GM12878 (cell line): Measurements from ENCODE around the gene HPSE2. TPM values are rescaled to one million over a fixed set of nuclear protein-coding genes. Genes with fewer than 3 reads are reported as not detected.

Experiments used
- ATAC-seq: fragments of 200-7000 bp; cut with Tn5 transposase; 3 replicates; pipeline ENCODE4 v1.9.1; 2020; ENCODE audit warnings: mild to moderate bottlenecking, moderate library complexity
- BruUV-seq: library from RNA; stranded (reverse); fragments of 400-500 nt; replicated peaks from 2 replicates; lab custom pipeline; 2021; lab: Mats Ljungman, UMichigan
- CTCF ChIA-PET: fragments of 300-600 bp; sonication (Branson Sonifier 250); formaldehyde crosslinking; extraction: SDS; loops from one replicate; lab custom pipeline; 2021; ENCODE audit warnings: inconsistent platforms; lab: Yijun Ruan, JAX
- POLR2A ChIA-PET: fragments of 350-600 bp; formaldehyde crosslinking; extraction: SDS; loops from one replicate; lab custom pipeline; 2021; ENCODE audit warnings: inconsistent platforms; lab: Charles Lee
- RAD21 ChIA-PET: fragments of 300-600 bp; sonication (Branson Sonifier 250); formaldehyde crosslinking; loops from one replicate; lab custom pipeline; 2023; ENCODE audit warnings: antibody characterized with exemption; ENCODE audit not compliant: unreplicated experiment; lab: Charles Lee
- SMC1A ChIA-PET: fragments of 300-600 bp; sonication (Branson Sonifier 250); formaldehyde crosslinking; loops from one replicate; lab custom pipeline; 2023; ENCODE audit not compliant: unreplicated experiment, uncharacterized antibody; lab: Charles Lee
- DNase-seq: peaks from one replicate; pipeline ENCODE4 v3.0.0-alpha.2; 2011; ENCODE audit warnings: low read depth, low spot score
- FAIRE-seq: peaks from 3 replicates; lab custom pipeline; 2011; peaks lifted over from hg19 to GRCh38; lab: Jason Lieb, UNC
- H2AFZ ChIP-seq: 2 replicates; pipeline ENCODE4 v1.6.0; 2011; ENCODE audit warnings: low read depth, low read length, control low read depth; ENCODE audit not compliant: control insufficient read depth
- H3K27ac ChIP-seq: 2 replicates; pipeline ENCODE4 v1.5.1; 2011; ENCODE audit warnings: control low read depth; ENCODE audit not compliant: control insufficient read depth, insufficient read depth
- H3K27me3 ChIP-seq, 2 experiments: replicated peaks in 1 of 2; 2 replicates each; pipeline versions ENCODE4 v1.6.0 to v1.6.1; 2011; ENCODE audit warnings: low read length in 1 of 2; ENCODE audit not compliant: control insufficient read depth in 2 of 2, insufficient read depth in 2 of 2
- H3K36me3 ChIP-seq, 2 experiments: 2 replicates each; pipeline ENCODE4 v1.5.1; 2011; ENCODE audit warnings: low read length in 1 of 2; ENCODE audit not compliant: control insufficient read depth in 2 of 2, insufficient read depth in 2 of 2
- H3K4me1 ChIP-seq: 2 replicates; pipeline ENCODE4 v1.6.1; 2011; ENCODE audit warnings: mild to moderate bottlenecking, low read length, moderate library complexity, mixed read lengths; ENCODE audit not compliant: control insufficient read depth, insufficient read depth
- H3K4me2 ChIP-seq: 2 replicates; pipeline ENCODE4 v1.6.0; 2011; ENCODE audit warnings: control low read depth; ENCODE audit not compliant: control insufficient read depth, insufficient read depth
- H3K4me3 ChIP-seq: fragments of 200-600 bp; sonication (generic); 2 replicates; pipeline ENCODE4 v1.5.1; 2016
- H3K79me2 ChIP-seq: 2 replicates; pipeline ENCODE4 v1.6.0; 2011; ENCODE audit warnings: low read length; ENCODE audit not compliant: control insufficient read depth, insufficient read depth
- H3K9ac ChIP-seq: 2 replicates; pipeline ENCODE4 v1.8.0; 2011; ENCODE audit warnings: low read length, control low read depth, mixed read lengths; ENCODE audit not compliant: control insufficient read depth, insufficient read depth
- H3K9me3 ChIP-seq: replicated peaks from 3 replicates; pipeline ENCODE4 v1.5.1; 2011; ENCODE audit warnings: mild to moderate bottlenecking, low read length; ENCODE audit not compliant: control insufficient read depth, insufficient read depth
- H4K20me1 ChIP-seq: 2 replicates; pipeline ENCODE4 v1.6.0; 2011; ENCODE audit not compliant: control insufficient read depth, insufficient read depth
- BCL11A ChIP-seq: IDR thresholded peaks from 2 replicates; pipeline ENCODE4 v1.6.1; 2011; ENCODE audit warnings: low read depth, low read length
- HSF1 ChIP-seq: fragments of 150-350 bp; IDR thresholded peaks from 2 replicates; pipeline ENCODE4 v1.6.1; 2014; ENCODE audit warnings: mild to moderate bottlenecking, low read depth, low read length
- IRF3 ChIP-seq: fragments of 450-650 bp; IDR thresholded peaks from 2 replicates; pipeline ENCODE4 v1.6.1; 2014; ENCODE audit warnings: mild to moderate bottlenecking
- JUNB ChIP-seq: IDR thresholded peaks from 2 replicates; pipeline ENCODE4 v1.6.1; 2016; ENCODE audit warnings: antibody characterized with exemption, mild to moderate bottlenecking
- MEF2A ChIP-seq: IDR thresholded peaks from 2 replicates; pipeline ENCODE4 v1.6.1; 2011; ENCODE audit warnings: low read depth, mild to moderate bottlenecking, low read length, moderate library complexity; ENCODE audit not compliant: insufficient read depth
- MTA2 ChIP-seq: fragments of 450-650 bp; IDR thresholded peaks from 2 replicates; pipeline ENCODE4 v1.6.1; 2016; ENCODE audit warnings: low read depth, mild to moderate bottlenecking, moderate library complexity
- MXI1 ChIP-seq: fragments of 150-350 bp; IDR thresholded peaks from 2 replicates; pipeline ENCODE4 v1.6.1; 2011; ENCODE audit warnings: low read depth, mild to moderate bottlenecking, inconsistent platforms, low read length, improper control_type of control experiment
- ZNF217 ChIP-seq: fragments of 450-650 bp; IDR thresholded peaks from 2 replicates; pipeline ENCODE4 v1.6.1; 2017; ENCODE audit warnings: antibody characterized with exemption, mild to moderate bottlenecking
- ZNF274 ChIP-seq: IDR thresholded peaks from one replicate; pipeline ENCODE4 v1.8.0; 2011; ENCODE audit not compliant: insufficient read length, insufficient read depth
- ZNF384 ChIP-seq: IDR thresholded peaks from 2 replicates; pipeline ENCODE4 v1.6.1; 2012; ENCODE audit warnings: low read depth, mild to moderate bottlenecking, low read length, improper control_type of control experiment, borderline replicate concordance
- ZNF687 ChIP-seq: fragments of 450-650 bp; IDR thresholded peaks from 2 replicates; pipeline ENCODE4 v1.6.1; 2017; ENCODE audit warnings: mild to moderate bottlenecking, moderate library complexity
- WGBS: methylation state at CpG from one replicate; pipeline ENCODE4 v1.1.6; 2016; ENCODE audit warnings: low lambda C conversion rate; ENCODE audit not compliant: insufficient replicate concordance, insufficient coverage; ENCODE audit errors: missing lambda C conversion rate; 5-methylcytosine and 5-hydroxymethylcytosine counted together
- in situ Hi-C: fragments of 300-500 bp; cut with MboI; formaldehyde crosslinking; loops from 9 replicates; pipeline ENCODE4 v1.14.3; 2018; ENCODE audit warnings: mixed read lengths
- intact Hi-C: fragments of 100-400 bp; cut with micrococcal nuclease; formaldehyde crosslinking; loops from one replicate; pipeline ENCODE4 v1.14.2; 2022; ENCODE audit not compliant: unreplicated experiment
- polyA plus RNA-seq, 11 experiments: library from polyadenylated mRNA; depleted of rRNA in 4 of 11; unstranded in 6 of 11; stranded (reverse) in 5 of 11; fragments of >200 nt; fragmentation: Nextera tagmentation in 4 of 11; fragmentation: Illumina TruSeq in 1 of 11; extraction: Ambion mirVana in 4 of 11; extraction: Trizol in 1 of 11; gene quantifications; 1 replicate in 1 of 11; 2 replicates in 10 of 11; pipeline versions ENCODE4 v1.2.1 to v1.2.3, GENCODE V29; 2011 to 2016; ENCODE audit warnings: inconsistent platforms in 2 of 11, missing spikeins in 2 of 11, low read depth in 1 of 11
- total RNA-seq, 4 experiments: library from RNA; depleted of rRNA in 3 of 4; stranded (reverse); fragments of >200 nt in 3 of 4; fragmentation: Illumina TruSeq in 1 of 4; extraction: Trizol in 1 of 4; gene quantifications; 2 replicates each; pipeline versions ENCODE4 v1.2.1 to v1.2.3, GENCODE V29; 2013 to 2021

HPSE2 gene
- total and polyA plus RNA-seq, 10 of the 15 experiments (the other 5 are each of a cell fraction or from before 2014, with no cell fraction given) = 0.06 TPM; not detected in 9

GRCh38 chr10:98967601-98968000, 268.1 kb downstream of the HPSE2 start (continued):
- TF ChIP-seq ZNF687 (no peak), ZNF274 (no peak)

GRCh38 chr10:98963608-98964007, 272.0 kb downstream of the HPSE2 start:
- Histone ChIP-seq H3K27me3 (no peaks in the 10 kb centered on the region), H3K9ac (no peak overlapping the region), H3K27ac (no peak overlapping the region), H3K4me2 (no peak overlapping the region), H2AFZ (no peak overlapping the region), H3K9me3 (no peaks in the 10 kb centered on the region), H3K4me1 (no peaks in the 10 kb centered on the region), H3K36me3 (no peaks in the 10 kb centered on the region), H4K20me1 (no peaks in the 10 kb centered on the region), H3K79me2 (no peaks in the 10 kb centered on the region), H3K4me3 (no peak overlapping the region)
- TF ChIP-seq JUNB = no peak
- TF ChIP-seq MTA2 = no peak
- TF ChIP-seq BCL11A = no peak
- TF ChIP-seq IRF3 = no peak
- TF ChIP-seq HSF1 = no peak
- no peak for TF ChIP-seq MXI1
- TF ChIP-seq ZNF384 = no peak
- TF ChIP-seq ZNF274 = no peak
- no peak for TF ChIP-seq MEF2A
- TF ChIP-seq ZNF217 = no peak
- POLR2A ChIA-PET = no interaction called here
- whole genome bisulfite sequencing = 0% methylated on average over 2 of the region's 2 CpGs
- ATAC-seq (no peak), FAIRE-seq (no peak), DNase-seq (no peak)
- SMC1A ChIA-PET = no interaction called here
- BruUV-seq = no TSS peak
- intact Hi-C loops = no loop called here
- RAD21 ChIA-PET = no interaction called here
- in situ Hi-C loops = no loop called here
- CTCF ChIA-PET = no interaction called here
